Sciatic nerve (tissue), 2 donors: ENCODE measurements around the gene APBB1IP. TPM values are rescaled to one million over a fixed set of nuclear protein-coding genes. Genes with fewer than 3 reads are reported as not detected.
"Not testable (repeated sequence)": the region's sequence is repeated elsewhere in the genome, so short reads cannot be mapped to it uniquely, and the experiment has no call there.

Source experiments
- ATAC-seq: fragments of 200-7000 bp; cut with Tn5 transposase; one replicate; pipeline ENCODE4 v1.9.1; 2020; ENCODE audit warnings: mild to moderate bottlenecking, moderate library complexity
- DNase-seq: peaks from one replicate; pipeline ENCODE4 v3.0.0-alpha.2; 2020; ENCODE audit warnings: low spot score
- intact Hi-C: fragments of 100-400 bp; cut with DNase I; formaldehyde crosslinking; loops from one replicate; pipeline ENCODE4 v1.14.2; 2022
- total RNA-seq: library from RNA; stranded (reverse); fragmentation: NEBNext Ultra II Directional; extraction: Animal tissue kit (Norgen Biotek cat#: 25700); gene quantifications from one replicate; pipeline ENCODE4 v1.2.1, GENCODE V29; 2021
- donor health status: DM: no; HTN: no; CAD: no.
- donor health status: DM: no; HTN: no; CAD: no.

Gene APBB1IP
- total RNA-seq, 1 donor from 2014 or later: 17.0 TPM

GRCh38 chr10:26440088-26440470, 1.9 kb downstream of the APBB1IP start:
- DNase-seq (no peak), ATAC-seq (no peak)
- intact Hi-C loops: no loop called here

- intact Hi-C loops: no loop called here
- DNase-seq (no peak), ATAC-seq (no peak)
Observed at GRCh38 chr10:26441491-26442214, 3.5 kb downstream of the APBB1IP start.

GRCh38 chr10:26445411-26446031, 7.4 kb downstream of the APBB1IP start:
- ATAC-seq (no peak), DNase-seq (no peak)
- intact Hi-C loops: no loop called here

- no peak for ATAC-seq
- no peak for DNase-seq
- intact Hi-C loops: no loop called here
Observed at GRCh38 chr10:26446258-26446657, 8.1 kb downstream of the APBB1IP start.

- DNase-seq (no peak), ATAC-seq (no peak)
- intact Hi-C loops: no loop called here
Observed at GRCh38 chr10:26448292-26448691, 10.2 kb downstream of the APBB1IP start.

- no peak for ATAC-seq
- intact Hi-C loops: no loop called here
- DNase-seq: no peak
Observed at GRCh38 chr10:26448706-26449435, 10.7 kb downstream of the APBB1IP start.

- DNase-seq: no peak
- no peak for ATAC-seq
- intact Hi-C loops: loop anchor here (5.0 kb wide), 1 partner anchor 777 kb away; no protein-coding TSS in a partner anchor
Observed at GRCh38 chr10:26449726-26450125, 11.6 kb downstream of the APBB1IP start.

- intact Hi-C loops: loop anchor here (5.0 kb wide), 1 partner anchor 780 kb away; no protein-coding TSS in a partner anchor
- ATAC-seq: no peak
- no peak for DNase-seq
Observed at GRCh38 chr10:26451903-26452302, 13.8 kb downstream of the APBB1IP start.

GRCh38 chr10:26453850-26454249, 15.7 kb downstream of the APBB1IP start:
- DNase-seq (no peak), ATAC-seq (no peak)
- intact Hi-C loops: loop anchor here (5.0 kb wide), 1 partner anchor 782 kb away; no protein-coding TSS in a partner anchor

- intact Hi-C loops: loop anchor here (5.0 kb wide), 1 partner anchor 783 kb away; no protein-coding TSS in a partner anchor
- ATAC-seq (no peak), DNase-seq (no peak)
Observed at GRCh38 chr10:26454891-26455290, 16.8 kb downstream of the APBB1IP start.

GRCh38 chr10:26455567-26456315, 17.6 kb downstream of the APBB1IP start:
- DNase-seq (no peak), ATAC-seq (no peak)
- intact Hi-C loops: no loop called here

- intact Hi-C loops: no loop called here
Observed at GRCh38 chr10:26457088-26457487, 18.9 kb downstream of the APBB1IP start.

GRCh38 chr10:26460736-26461135, 22.6 kb downstream of the APBB1IP start:
- intact Hi-C loops: no loop called here
- DNase-seq (no peak), ATAC-seq (no peak)

More at GRCh38 chr10:26457088-26457487, 18.9 kb downstream of the APBB1IP start:
- ATAC-seq (no peak), DNase-seq (no peak)

- DNase-seq: no peak
- intact Hi-C loops: no loop called here
- no peak for ATAC-seq
Observed at GRCh38 chr10:26463986-26464385, 25.8 kb downstream of the APBB1IP start.

GRCh38 chr10:26464632-26465280, 26.6 kb downstream of the APBB1IP start:
- ATAC-seq: no peak

GRCh38 chr10:26466531-26466930, 28.4 kb downstream of the APBB1IP start:
- intact Hi-C loops, DNase-seq, ATAC-seq: not testable (repeated sequence)

More at GRCh38 chr10:26464632-26465280, 26.6 kb downstream of the APBB1IP start:
- intact Hi-C loops: no loop called here
- no peak for DNase-seq

GRCh38 chr10:26467639-26468038, 29.5 kb downstream of the APBB1IP start:
- intact Hi-C loops: no loop called here

GRCh38 chr10:26468291-26468690, 30.1 kb downstream of the APBB1IP start:
- no peak for ATAC-seq
- intact Hi-C loops: no loop called here
- DNase-seq: no peak

More at GRCh38 chr10:26467639-26468038, 29.5 kb downstream of the APBB1IP start:
- ATAC-seq (no peak), DNase-seq (no peak)
